NCI-H82 (cell line): ENCODE results near the gene ARL16.
A peak's percentile ranks its signal among the peaks of the same experiment; 100 is the strongest.

Experiments
- DNase-seq: peaks from one replicate; lab custom pipeline; 2025; lab: John Stamatoyannopoulos, UW

ARL16 gene

GRCh38 chr17:81712468-81713003 is 28.9 kb upstream of the ARL16 start:
- DNase-seq: peak; percentile 70

GRCh38 chr17:81711814-81712467 is 28.3 kb upstream of the ARL16 start, which contains the start of gene SLC25A10:
TSS of gene SLC25A10 (plus strand) at chr17:81712284. CDS start at chr17:81712427, 143 bp downstream.
- peak; percentile 95 for DNase-seq

- peak; percentile 73 for DNase-seq
Observed at GRCh38 chr17:81710514-81711308, 27.1 kb upstream of the ARL16 start.

GRCh38 chr17:81708739-81709185 is 25.2 kb upstream of the ARL16 start:
- DNase-seq: no peak

- no peak for DNase-seq
Observed at GRCh38 chr17:81707725-81708646, 24.4 kb upstream of the ARL16 start.

GRCh38 chr17:81706757-81707624 is 23.4 kb upstream of the ARL16 start:
- DNase-seq: no peak

GRCh38 chr17:81706232-81706611 is 22.6 kb upstream of the ARL16 start:
- DNase-seq: no peak

GRCh38 chr17:81705518-81706231 is 22.1 kb upstream of the ARL16 start:
- no peak for DNase-seq

GRCh38 chr17:81703747-81704654 is 20.4 kb upstream of the ARL16 start:
- no peak for DNase-seq

GRCh38 chr17:81702934-81703746 is 19.5 kb upstream of the ARL16 start, which contains the start of gene MRPL12:
TSS of gene MRPL12 (plus strand) at chr17:81703367. CDS start at chr17:81703502, 135 bp downstream.
- peak; percentile 98 for DNase-seq

GRCh38 chr17:81701288-81702071 is 17.9 kb upstream of the ARL16 start:
- no peak for DNase-seq

GRCh38 chr17:81700353-81701287 is 17.0 kb upstream of the ARL16 start:
- no peak for DNase-seq

GRCh38 chr17:81697261-81698044 is 13.9 kb upstream of the ARL16 start:
- no peak for DNase-seq

- DNase-seq: no peak
Observed at GRCh38 chr17:81696218-81696941, 12.8 kb upstream of the ARL16 start.

- DNase-seq: no peak
Observed at GRCh38 chr17:81695801-81696200, 12.2 kb upstream of the ARL16 start.
